ENCODE results near the gene CD2AP. TPM values are rescaled to one million over a fixed set of nuclear protein-coding genes. Genes with fewer than 3 reads are reported as not detected.

CD2AP gene
- total and polyA plus RNA-seq, 4 donors: 14.2 to 104 (median 21.7) TPM

DNA sequence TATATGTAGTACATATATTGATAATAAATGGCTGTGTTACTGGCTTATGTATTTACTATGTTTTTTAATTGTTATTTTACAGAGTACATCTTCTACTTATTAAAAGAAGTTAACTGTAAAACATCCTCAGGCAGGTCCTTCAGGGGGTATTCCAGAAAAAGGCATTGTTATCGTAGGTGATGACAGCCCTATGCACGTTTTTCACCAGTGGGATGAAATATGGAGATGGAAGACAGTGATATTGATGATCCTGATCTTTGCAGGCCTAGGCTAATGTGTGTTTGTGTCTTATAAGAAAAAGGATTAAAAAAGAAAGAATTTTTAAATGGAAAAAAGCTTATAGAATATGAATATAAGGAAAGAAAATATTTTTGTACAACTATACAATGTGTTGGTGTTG lies 7.5 kb downstream of the CD2AP start:
- TF ChIP-seq, protein P1, sequence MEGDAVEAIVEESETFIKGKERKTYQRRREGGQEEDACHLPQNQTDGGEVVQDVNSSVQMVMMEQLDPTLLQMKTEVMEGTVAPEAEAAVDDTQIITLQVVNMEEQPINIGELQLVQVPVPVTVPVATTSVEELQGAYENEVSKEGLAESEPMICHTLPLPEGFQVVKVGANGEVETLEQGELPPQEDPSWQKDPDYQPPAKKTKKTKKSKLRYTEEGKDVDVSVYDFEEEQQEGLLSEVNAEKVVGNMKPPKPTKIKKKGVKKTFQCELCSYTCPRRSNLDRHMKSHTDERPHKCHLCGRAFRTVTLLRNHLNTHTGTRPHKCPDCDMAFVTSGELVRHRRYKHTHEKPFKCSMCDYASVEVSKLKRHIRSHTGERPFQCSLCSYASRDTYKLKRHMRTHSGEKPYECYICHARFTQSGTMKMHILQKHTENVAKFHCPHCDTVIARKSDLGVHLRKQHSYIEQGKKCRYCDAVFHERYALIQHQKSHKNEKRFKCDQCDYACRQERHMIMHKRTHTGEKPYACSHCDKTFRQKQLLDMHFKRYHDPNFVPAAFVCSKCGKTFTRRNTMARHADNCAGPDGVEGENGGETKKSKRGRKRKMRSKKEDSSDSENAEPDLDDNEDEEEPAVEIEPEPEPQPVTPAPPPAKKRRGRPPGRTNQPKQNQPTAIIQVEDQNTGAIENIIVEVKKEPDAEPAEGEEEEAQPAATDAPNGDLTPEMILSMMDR (IDR thresholded peaks at IDR 0.05; ENCODE audit: control extremely low read depth, extremely low read depth): no peak
- no peak overlapping the region for H3K4me3 ChIP-seq
- no peak overlapping the region for H3K27ac ChIP-seq (ENCODE audit: low read depth in 1 of 2, low read length in 1 of 2)
- no peaks in the 10 kb centered on the region for H3K9me3 ChIP-seq (ENCODE audit: control insufficient read depth in 4 of 4, insufficient read depth in 3 of 4, low read length in 3 of 4)
- H3K4me1 ChIP-seq (ENCODE audit: control insufficient read depth in 5 of 5, insufficient read depth in 5 of 5, low read length in 5 of 5): peaks cover 0 to 13% (median 3%) of the 10 kb centered on the region in 5 donors
- H3K27me3 ChIP-seq (ENCODE audit: control insufficient read depth in 3 of 3, insufficient read depth in 3 of 3, low read length in 2 of 3): no peaks in the 10 kb centered on the region
- DNase-seq (no peak), ATAC-seq (ENCODE audit: insufficient read depth, low FRiP score) (no peak)
- H3K36me3 ChIP-seq (ENCODE audit: control insufficient read depth in 4 of 4, insufficient read depth in 4 of 4, low read length in 4 of 4): no peaks in the 10 kb centered on the region
- 75 to 87% methylated on average over 2 of the region's 2 CpGs for WGBS, 2 donors
- no peak overlapping the region for H3K9ac ChIP-seq (ENCODE audit: insufficient read depth in 1 of 2, low read length in 2 of 2)

DNA sequence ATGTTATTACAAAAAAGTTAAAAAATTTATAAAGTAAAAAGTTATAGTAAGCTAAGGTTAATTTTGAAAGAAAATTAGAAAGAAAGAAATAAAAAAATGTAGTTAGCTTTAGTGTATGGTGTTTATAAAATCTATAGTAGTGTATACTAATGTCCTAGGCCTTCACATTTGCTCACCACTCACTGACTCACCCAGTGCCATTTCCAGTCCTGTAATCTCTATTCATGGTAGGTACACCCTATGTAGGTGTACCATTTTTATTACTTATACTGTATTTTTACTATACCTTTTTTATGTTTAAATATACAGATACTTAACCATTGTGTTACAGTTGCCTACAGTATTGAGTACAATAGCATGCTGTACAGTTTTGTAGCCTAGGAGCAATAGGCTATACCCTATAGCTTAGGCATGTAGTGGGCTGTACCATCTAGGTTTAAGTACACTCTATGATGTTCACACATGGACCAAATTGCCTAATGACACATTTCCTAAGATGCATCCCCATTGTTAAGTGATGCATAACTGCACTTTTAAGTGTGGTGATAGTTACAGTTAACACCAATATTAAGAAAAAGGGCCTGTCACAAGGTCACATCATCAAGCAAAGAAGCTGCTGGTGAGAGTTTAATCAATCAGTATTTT lies 8.0 kb downstream of the CD2AP start:
- H3K27ac ChIP-seq (ENCODE audit: low read depth in 1 of 2, low read length in 1 of 2): no peak overlapping the region
- H3K9me3 ChIP-seq (ENCODE audit: control insufficient read depth in 4 of 4, insufficient read depth in 3 of 4, low read length in 3 of 4): no peaks in the 10 kb centered on the region
- H3K9ac ChIP-seq (ENCODE audit: insufficient read depth in 1 of 2, low read length in 2 of 2): no peak overlapping the region
- no peaks in the 10 kb centered on the region for H3K27me3 ChIP-seq (ENCODE audit: control insufficient read depth in 3 of 3, insufficient read depth in 3 of 3, low read length in 2 of 3)
- H3K36me3 ChIP-seq (ENCODE audit: control insufficient read depth in 4 of 4, insufficient read depth in 4 of 4, low read length in 4 of 4): no peaks in the 10 kb centered on the region
- no peak overlapping the region for H3K4me3 ChIP-seq
- ATAC-seq (ENCODE audit: insufficient read depth, low FRiP score) (no peak), DNase-seq (no peak)
- TF ChIP-seq, protein P1 (IDR thresholded peaks at IDR 0.05; ENCODE audit: control extremely low read depth, extremely low read depth): no peak
- peaks cover 0 to 10% (median under 1%) of the 10 kb centered on the region in 5 donors for H3K4me1 ChIP-seq (ENCODE audit: control insufficient read depth in 5 of 5, insufficient read depth in 5 of 5, low read length in 5 of 5)

DNA sequence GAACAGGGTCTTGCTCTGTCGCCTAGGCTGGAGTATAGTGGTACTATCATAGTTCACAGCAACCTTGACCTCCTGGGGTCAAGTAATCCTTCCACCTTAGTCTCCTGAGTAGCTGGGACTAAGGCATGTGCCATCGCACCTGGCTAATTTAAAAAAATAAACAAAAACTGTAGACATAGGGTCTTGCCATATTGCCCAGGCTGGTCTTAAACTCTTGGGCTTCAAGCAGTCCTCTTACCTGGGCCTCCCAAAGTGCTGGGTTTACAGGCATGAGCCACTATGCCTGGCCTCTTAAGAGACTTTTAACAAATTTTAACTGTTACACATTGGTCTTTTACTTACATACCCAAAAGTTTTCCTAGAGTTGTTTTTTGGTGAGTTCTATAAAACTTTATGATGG lies 12.4 kb downstream of the CD2AP start:
- Histone ChIP-seq H3K9me3 (ENCODE audit: control insufficient read depth in 4 of 4, insufficient read depth in 3 of 4, low read length in 3 of 4) (no peaks in the 10 kb centered on the region), H3K27me3 (ENCODE audit: control insufficient read depth in 3 of 3, insufficient read depth in 3 of 3, low read length in 2 of 3) (no peaks in the 10 kb centered on the region), H3K4me3 (no peak overlapping the region), H3K36me3 (ENCODE audit: control insufficient read depth in 4 of 4, insufficient read depth in 4 of 4, low read length in 4 of 4) (peaks cover 0 to 2% (median 0%) of the 10 kb centered on the region in 4 donors), H3K9ac (ENCODE audit: insufficient read depth in 1 of 2, low read length in 2 of 2) (no peak overlapping the region), H3K4me1 (ENCODE audit: control insufficient read depth in 5 of 5, insufficient read depth in 5 of 5, low read length in 5 of 5) (peaks cover 0 to 2% (median 0%) of the 10 kb centered on the region in 5 donors), H3K27ac (ENCODE audit: low read depth in 1 of 2, low read length in 1 of 2) (no peak overlapping the region)
- WGBS, 2 donors: 86 to 93% methylated on average over 2 of the region's 2 CpGs
- DNase-seq (no peak), ATAC-seq (ENCODE audit: insufficient read depth, low FRiP score) (no peak)
- TF ChIP-seq, protein P1 (IDR thresholded peaks at IDR 0.05; ENCODE audit: control extremely low read depth, extremely low read depth): no peak

DNA sequence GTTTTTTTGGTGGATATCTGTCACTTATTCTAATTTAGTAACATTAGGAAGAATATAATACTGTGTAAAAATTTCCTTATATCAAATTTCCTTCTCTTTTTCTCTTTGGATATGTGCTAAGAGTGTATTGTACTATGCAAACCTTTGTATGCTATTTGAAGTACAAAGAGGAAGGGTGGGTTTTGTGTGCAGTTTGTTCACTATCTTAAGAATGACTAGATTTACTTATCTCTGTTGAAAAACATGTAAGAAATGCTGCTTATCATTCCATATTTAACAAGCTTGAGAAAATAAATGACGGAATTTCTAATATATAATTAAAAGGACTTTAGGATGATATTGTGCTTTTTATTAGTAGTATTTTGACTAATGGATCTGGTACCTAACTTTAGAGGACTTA lies 13.1 kb downstream of the CD2AP start:
- TF ChIP-seq, protein P1 (IDR thresholded peaks at IDR 0.05; ENCODE audit: control extremely low read depth, extremely low read depth): no peak
- Histone ChIP-seq H3K36me3 (ENCODE audit: control insufficient read depth in 4 of 4, insufficient read depth in 4 of 4, low read length in 4 of 4) (peaks cover 0 to 2% (median 0%) of the 10 kb centered on the region in 4 donors), H3K4me1 (ENCODE audit: control insufficient read depth in 5 of 5, insufficient read depth in 5 of 5, low read length in 5 of 5) (peaks cover 0 to 2% (median 0%) of the 10 kb centered on the region in 5 donors), H3K4me3 (no peak overlapping the region), H3K9ac (ENCODE audit: insufficient read depth in 1 of 2, low read length in 2 of 2) (no peak overlapping the region), H3K9me3 (ENCODE audit: control insufficient read depth in 4 of 4, insufficient read depth in 3 of 4, low read length in 3 of 4) (no peaks in the 10 kb centered on the region), H3K27me3 (ENCODE audit: control insufficient read depth in 3 of 3, insufficient read depth in 3 of 3, low read length in 2 of 3) (no peaks in the 10 kb centered on the region), H3K27ac (ENCODE audit: low read depth in 1 of 2, low read length in 1 of 2) (no peak overlapping the region)
- ATAC-seq (ENCODE audit: insufficient read depth, low FRiP score) (no peak), DNase-seq (no peak)
- WGBS, 2 donors: 81 to 98% methylated on average over 1 of the region's 1 CpG

Measured in lung (tissue), 12 donors.